GM21390 (cell line): ENCODE measurements around the gene IL17A.
A peak's percentile ranks its signal among the peaks of the same experiment; 100 is the strongest.

ENCODE experiments used
- ATAC-seq: cut with Tn5 transposase; IDR thresholded peaks from one replicate; pipeline ENCODE4 v1.9.1; 2021; ENCODE audit not compliant: unreplicated experiment

The IL17A gene

GRCh38 chr6:52186075-52186474 is at the start of gene IL17A:
Gene IL17A, plus strand, starts transcription at chr6:52186375. Its CDS starts 57 bp downstream, at chr6:52186432.
- no peak for ATAC-seq

GRCh38 chr6:52136934-52137467 is 49.2 kb upstream of the IL17A start:
- no peak for ATAC-seq

DNA sequence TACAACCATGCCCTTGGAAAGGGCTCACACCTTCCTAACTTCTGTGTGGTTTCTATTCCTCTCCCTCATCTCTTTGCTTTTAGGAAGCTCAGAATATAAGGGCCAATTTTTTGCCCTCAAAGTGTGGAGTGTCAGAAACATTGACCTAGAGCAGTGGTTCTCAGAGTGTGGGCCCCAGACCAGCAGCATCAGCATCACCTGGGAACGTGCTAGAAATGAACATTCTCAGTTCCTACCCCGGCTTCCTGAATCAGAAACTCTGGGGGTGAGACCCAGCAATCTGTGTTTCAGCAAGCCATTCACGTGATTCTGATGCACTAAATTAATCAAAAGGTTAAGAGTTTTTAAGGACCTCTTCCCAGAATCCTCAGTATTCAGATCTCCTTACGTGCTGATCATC is 47.9 kb upstream of the IL17A start:
- no peak for ATAC-seq

DNA sequence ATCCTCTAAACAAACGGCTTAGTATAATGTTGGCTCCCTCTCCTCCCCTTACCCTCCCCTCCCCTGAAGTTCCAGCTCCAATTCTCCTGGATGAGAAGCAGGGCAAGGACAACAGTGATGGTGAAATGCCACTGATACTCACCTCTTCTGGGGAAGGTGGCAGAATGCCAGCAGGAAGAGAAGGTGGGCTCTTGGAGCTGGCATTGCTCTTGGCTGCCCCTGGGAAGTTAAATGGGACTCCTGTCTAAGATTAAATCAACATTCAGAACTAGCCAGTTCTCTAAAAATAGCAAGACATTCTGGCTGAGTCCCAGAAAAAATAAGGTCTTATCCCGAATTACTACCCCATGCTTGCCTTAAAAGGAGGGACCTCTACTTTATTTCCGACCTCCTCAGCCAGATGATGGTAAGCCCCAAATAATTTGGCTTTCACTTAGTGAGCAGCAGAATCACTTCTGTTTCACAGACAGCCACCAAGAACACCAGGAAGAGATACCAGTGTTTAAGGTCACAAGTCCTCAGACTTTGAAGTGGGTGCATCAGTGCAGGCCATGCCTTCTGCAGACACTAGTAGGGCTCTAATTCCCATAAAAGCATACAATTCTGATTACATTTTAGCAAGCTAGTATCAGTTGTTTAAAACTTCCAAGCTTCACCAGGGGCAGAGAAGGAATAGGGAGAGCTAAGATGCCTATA is 46.0 kb upstream of the IL17A start:
- ATAC-seq = no peak

DNA sequence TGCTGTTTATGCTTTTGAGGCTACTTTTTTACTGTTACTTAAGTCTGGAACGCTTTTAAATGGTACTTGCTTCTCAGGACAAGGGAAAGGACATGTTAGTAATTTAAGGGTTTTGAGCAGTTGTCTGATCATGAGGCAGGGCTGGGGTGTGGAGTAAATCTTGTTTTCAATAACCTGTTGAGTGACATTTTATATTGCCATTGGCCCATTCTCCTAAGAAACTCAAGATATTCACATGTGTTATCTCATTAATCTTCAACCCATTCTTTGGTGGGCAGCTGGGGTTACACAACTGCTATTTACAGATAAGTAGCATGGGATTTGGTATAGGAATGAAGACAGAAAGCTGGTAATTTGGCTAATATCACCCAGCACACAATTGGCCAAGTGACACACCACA is 44.6 kb upstream of the IL17A start:
- no peak for ATAC-seq

DNA sequence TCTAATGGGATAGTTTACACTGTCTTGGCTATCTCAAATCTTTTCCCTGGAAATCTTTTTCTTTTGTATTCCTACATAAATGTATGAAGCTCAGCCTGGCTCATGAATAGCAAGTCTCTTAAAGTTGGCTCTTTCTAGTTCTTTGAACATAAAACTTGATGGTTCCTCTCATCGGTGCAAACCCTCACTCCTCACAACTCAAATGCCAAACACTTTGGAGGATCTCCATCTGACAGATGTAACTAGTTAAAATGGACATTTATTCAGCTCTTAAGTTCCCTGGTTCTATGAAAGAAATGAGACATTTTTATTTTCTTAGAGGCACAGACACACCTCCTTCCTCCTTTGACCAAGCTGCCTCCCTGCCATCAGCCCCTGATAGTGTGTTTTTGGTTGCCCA is 43.6 kb upstream of the IL17A start:
- ATAC-seq = no peak

DNA sequence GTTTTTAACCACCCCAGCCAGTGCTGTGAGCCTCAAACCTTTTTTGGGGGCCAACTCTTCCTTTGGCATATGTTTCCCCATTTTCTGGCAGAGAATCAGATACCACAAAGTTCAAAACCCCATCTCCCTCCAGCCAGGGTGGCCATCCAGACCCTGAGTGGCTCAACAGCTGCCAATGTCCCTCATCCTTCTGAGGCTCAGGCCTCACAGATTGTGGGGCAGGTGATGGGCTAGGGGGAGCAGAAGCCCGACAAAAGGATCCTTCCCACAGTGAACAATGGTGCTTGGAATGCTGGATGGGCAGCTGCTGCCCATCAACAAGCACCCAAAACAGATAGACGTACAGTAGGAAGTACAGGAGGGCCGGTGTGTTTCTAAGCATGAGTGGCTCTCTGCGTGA is 42.6 kb upstream of the IL17A start:
- no peak for ATAC-seq

DNA sequence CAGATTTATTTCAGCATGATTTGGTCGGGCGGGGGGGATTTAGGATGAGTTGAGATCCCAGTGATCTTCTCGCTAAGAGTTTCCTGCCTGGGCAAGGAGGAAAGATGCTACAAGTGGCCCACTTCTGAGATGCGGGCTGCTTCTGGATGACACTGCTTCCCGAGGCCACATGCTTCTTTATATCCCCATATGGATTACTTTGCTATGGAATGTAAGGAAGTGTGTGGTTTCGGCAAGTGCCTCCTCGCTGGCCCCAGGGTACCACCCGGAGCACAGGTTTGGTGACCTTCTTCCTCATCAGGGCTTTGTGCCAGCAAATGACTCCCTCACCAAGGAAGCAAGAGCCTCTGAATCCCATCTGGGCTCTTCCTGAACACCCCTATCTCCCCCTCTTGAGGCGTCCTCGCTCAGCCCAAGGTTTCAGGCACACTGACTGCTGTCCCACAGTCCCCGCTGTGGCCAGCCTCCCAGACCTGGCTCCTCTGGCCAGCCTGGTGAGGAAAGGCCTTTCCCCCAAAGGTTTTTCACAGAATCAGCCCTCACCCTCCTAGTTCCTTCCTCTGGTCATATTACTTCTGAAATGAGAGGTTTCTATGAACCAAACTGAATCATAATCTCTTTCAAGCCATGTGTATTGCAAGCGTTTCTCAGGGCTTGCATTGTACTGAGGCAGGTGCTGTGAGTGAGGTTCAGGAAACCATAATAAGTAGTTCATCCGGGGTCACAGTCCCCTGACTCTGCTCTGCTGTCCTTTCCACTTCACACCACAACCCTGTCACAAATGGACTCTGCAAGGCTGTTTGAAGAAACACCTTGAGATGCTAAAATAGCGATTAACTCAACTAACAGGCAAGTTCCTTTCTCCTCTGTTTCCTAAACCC is 41.7 kb upstream of the IL17A start:
- no peak for ATAC-seq

- no peak for ATAC-seq
Observed at GRCh38 chr6:52146851-52147445, 39.2 kb upstream of the IL17A start.

DNA sequence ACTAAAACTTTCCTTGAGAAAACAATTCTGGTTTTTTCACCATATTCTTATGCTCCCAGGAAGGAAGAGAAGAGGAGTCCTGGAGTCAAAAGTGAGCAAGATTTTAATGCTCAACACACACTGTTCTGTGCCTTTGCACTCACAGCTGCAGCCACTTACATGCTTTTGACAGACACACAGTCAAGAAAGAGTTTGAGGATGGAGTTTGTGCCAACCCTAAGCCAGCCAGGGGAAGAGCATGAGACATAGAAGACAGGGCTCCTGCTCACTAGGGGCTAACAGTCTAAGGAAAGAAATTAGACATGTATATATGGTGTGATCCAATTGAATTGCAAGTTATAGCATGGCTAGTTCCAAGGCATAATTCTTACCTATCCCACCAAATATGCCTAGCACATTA is 37.1 kb upstream of the IL17A start:
- ATAC-seq = no peak

- ATAC-seq = no peak
Observed at GRCh38 chr6:52149949-52150348, 36.2 kb upstream of the IL17A start.

DNA sequence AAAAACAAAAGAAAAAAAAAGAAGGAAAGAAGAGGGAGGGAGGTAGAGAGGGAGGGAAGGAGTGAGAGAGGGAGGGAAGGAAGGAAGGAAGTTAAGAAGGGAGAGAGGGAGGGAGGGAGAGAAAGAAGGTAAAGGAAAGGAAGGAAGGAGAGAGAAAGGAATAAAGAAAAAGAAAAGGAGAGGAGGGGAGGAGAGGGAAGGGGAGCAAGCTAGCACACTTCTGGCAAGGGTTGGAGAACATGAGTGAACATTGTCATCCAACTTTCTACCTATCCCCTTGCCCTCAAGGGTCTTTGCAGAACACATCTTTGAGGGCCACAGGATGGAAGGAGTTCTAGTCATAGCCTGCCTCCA is 34.1 kb upstream of the IL17A start:
- no peak for ATAC-seq

DNA sequence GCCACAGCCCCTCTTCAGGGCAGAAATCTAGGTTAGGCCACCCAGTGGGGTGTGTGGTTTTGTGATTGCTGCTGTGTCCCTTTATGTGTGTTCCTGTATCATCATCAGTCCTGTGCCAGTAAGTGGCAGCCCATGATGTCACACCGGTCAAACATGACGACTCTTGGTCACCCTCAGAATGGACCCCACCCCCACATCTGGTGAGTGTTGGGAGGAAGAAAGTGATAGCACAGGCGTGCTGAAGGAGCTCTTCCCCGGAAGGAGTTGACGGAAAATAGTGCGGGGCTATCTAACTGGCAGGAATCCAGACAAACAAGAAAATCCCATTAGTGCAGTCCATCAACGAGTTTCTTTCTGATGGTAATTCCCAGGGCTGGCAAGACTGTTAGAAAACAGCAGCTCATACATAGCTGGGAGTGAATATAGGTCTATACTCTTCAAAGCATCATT is 33.4 kb upstream of the IL17A start:
- ATAC-seq = no peak

DNA sequence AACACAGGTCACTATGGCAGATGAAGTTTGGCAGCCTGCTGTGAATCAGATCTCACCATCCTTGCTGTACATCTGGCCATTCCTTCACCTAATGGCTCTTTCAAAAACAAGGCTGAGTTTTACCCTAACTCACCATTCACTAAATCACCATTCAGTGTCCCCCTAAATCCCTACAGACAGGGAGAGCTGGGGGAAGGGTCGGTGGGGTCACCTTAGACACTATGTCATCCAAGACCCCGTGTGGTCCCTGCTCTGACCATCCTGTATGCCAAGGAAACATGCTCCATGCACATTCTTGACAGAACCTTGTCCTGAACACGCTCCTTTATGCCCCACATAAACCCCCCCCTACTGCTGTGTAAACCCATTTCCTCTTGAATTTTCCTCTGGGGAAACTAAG is 31.8 kb upstream of the IL17A start:
- no peak for ATAC-seq

GRCh38 chr6:52155791-52156576 is 30.2 kb upstream of the IL17A start:
- peak; percentile 90 for ATAC-seq

DNA sequence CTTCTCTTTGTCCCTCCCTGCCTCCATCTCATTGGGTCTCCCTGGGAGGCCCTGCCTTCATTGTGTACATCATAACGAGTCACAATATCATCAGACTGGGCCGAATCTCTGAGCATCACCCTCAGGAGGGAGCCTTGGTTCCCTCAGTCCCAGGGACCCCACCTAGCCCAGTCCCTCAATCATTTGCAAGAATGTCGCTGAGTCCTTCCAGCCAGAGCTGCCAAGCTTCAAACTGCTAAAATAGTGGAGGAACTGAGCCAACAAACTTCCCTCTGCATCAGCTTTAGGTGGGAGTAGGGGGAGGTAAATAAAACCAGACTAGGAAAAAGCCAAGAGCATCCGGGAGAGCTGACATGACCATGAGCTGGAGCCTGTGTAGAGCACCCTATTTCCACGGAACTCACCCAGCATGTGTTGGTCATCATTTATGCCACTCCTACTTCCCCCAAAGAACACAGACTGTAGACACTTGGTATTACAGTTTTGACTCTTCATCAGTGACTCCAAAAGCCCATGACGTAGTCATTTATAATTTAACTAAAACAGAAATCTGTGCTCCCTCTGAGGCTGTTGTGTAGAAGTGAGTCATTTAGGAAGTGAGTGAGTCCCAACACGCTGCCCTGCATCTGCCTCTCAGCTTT is 28.8 kb upstream of the IL17A start:
- ATAC-seq = peak; percentile 55

- no peak for ATAC-seq
Observed at GRCh38 chr6:52160472-52161104, 25.6 kb upstream of the IL17A start.

- peak; percentile 29 for ATAC-seq
Observed at GRCh38 chr6:52161689-52162438, 24.3 kb upstream of the IL17A start.
